HG03565 (cell line): Measurements from ENCODE around the gene COBLL1.
"Not testable (repeated sequence)": the region's sequence is repeated elsewhere in the genome, so short reads cannot be mapped to it uniquely, and the experiment has no call there.

Experiments
- ATAC-seq: cut with Tn5 transposase; IDR thresholded peaks from one replicate; pipeline ENCODE4 v1.9.1; 2021; ENCODE audit warnings: mild to moderate bottlenecking, moderate library complexity; ENCODE audit not compliant: unreplicated experiment

COBLL1 gene

DNA sequence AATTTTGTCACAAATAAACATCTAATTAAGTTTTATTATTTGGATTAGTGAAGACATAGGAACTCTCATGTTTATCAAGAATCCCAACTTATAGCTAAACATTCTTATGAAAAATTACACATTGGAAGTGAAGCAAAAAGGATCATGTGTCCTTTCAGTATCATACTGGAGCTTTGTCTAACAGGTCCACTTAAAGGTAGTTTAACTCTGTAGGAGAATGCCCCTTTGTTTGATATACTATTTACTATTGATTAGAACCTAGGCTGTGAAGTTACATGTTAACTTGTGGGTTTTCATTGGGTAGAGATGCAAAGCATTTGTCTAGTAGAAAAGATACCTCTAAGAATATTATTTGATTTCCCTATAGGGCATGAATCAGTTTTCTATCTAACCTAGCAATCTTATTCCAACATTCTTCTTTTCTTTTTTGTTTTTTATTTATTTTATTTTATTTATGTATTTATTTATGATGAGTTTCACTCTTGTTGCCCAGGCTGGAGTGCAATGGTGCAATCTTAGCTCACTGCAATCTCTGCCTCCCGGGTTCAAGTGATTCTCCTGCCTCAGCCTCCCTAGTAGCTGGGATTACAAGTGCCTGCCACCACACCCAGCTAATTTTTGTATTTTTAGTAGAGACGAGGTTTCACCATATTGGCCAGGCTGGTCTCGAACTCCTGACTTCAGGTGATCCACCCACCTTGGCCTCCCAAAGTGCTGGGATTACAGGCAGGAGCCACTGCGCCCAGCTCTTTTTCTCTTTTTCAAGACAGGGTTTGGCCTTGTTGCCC, 18.5 kb upstream of the COBLL1 start:
- ATAC-seq, result not testable (repeated sequence)

GRCh38 chr2:164859251-164859818, 17.7 kb upstream of the COBLL1 start:
- ATAC-seq, result no peak

GRCh38 chr2:164852086-164852485, 10.5 kb upstream of the COBLL1 start:
- no peak for ATAC-seq

- ATAC-seq, result no peak
Measured at GRCh38 chr2:164850235-164850634, 8.6 kb upstream of the COBLL1 start.

GRCh38 chr2:164849506-164849905, 7.9 kb upstream of the COBLL1 start:
- ATAC-seq, result no peak

DNA sequence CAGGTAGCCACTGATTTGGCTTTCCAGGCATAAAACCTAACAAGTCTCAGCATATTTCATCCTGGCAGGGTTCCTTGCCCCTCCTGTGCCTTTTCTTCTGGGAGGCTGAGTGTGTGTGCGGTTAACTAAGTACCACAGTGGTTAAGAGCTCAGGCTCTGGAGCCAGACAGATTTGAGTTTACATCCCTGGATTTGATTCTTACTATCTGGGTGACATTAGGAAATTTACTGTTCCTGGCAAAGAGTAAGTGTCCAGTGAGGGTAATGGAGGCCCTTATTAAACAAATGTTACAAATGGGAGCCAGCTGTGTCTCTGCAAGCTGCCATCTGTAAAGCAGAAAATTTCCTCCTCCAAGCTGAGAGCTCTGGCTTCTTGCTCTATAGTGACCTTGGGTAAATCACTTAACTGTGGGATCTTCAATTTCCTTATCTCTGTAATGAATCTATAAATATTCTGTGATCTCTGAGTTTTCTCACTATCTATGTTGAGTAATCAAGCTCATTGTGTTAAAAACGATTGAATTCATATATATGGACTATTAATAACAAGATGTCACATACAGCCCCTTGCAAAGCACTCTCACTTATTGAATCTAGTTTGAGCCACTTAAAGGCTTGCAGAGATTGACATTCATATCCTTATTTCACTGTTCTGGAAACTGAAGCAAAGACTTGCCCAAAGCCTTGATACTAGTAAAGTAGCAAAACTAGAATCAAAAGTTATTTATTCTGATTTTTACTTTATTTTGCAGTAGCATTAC, 6.5 kb upstream of the COBLL1 start:
- no peak for ATAC-seq

DNA sequence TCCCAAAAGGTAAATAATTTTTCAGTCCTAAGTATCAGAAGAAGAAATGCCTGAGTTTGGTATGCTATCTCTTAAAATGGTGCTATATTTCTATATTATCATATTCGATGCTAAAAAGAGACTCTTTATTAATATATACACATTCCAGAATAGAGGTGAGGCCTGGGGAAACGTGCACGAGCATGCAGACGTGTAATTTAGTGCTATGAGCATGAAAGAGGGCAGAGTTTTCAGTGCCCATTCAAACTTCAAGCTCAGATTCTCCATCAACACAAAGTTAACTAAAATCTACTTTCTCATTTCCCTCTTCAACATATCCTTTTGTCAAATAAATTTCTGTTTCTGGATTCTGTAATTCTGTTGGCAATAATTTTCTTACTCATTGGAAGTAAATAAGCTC, 5.7 kb upstream of the COBLL1 start:
- no peak for ATAC-seq

GRCh38 chr2:164846276-164846675, 4.7 kb upstream of the COBLL1 start:
- ATAC-seq, result no peak

- ATAC-seq, result no peak
Measured at GRCh38 chr2:164843346-164843911, 1.8 kb upstream of the COBLL1 start.

DNA sequence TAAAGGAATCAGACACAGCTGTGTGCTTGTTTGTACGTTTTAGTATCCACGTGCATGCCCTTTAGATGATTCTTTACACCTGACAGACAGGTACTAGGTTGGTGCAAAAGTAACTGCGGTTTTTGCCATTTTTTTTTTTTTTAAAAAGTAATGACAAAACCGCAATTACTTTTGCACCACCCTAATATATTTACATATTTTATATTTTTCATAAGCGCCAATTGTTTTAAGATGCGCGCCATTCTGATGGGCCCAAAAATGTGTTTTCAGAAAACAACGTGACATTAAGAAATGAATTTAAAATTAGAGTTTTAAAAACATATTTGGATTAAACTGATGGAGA, 972 bp upstream of the COBLL1 start:
- no peak for ATAC-seq

DNA sequence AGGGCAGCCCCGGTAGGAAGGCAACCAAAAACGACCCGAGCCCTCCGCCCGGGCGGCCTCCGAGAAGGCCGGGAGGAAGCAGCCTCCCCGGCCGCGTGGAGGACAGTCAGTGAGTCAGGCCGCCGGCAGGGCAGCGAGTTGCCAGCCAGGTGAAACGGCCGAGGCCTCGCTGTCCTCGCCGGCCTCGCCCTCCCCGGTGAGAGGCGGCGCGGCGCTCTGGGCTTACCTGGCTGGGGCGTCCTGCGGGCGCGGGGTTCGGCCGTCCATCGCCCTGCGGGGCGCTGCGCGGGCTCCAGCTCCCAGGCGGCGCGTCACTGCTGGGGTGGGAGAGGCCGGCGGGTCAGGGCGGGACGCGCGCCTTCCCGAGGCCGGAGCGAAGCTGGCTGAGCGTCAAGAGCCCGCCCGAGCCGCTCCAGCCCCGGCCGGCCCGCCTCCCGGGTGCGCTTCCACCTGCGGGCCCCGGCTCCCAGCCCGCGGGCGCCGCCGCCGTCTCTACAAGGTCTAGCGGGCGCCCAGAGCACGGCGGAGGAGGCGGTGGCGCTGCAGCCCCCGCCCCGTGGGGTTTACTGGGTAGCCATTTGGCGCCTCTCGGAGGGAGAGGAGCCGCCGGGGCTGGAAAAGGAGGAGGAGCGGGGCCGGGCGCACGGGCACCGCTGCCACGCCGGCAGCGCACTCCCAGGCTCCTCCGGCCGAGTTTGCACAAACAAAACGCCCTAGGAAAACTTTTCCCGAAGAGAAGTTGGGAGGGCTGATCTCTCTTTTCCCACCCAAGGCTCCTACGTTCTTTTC, 499 bp downstream of the COBLL1 start:
- ATAC-seq, result peak; percentile 43

DNA sequence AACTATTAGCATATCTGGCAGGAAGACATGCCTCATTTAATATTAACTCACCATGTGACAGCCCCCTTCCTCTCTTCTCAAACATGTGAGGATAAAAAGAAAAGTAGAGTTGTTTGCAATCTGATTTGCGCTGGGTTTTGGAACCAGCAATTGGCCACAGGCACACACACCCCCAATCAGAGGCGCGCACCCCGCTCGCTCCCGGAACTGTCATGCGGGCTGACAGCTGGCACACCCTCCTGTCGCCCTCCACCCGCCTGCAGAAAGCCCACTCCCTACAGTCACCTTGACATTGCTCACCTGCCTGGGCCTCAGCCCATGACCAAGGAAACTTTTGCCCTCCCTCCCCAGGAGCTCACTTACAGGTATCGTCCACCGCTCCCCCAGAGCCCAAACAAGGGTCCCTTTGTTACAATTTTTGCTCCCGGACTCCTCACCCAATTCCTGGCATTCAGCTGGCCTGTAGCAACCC, 1.1 kb downstream of the COBLL1 start:
- no peak for ATAC-seq

- no peak for ATAC-seq
Measured at GRCh38 chr2:164839914-164840457, 1.6 kb downstream of the COBLL1 start.

GRCh38 chr2:164837807-164838206, 3.8 kb downstream of the COBLL1 start:
- no peak for ATAC-seq

DNA sequence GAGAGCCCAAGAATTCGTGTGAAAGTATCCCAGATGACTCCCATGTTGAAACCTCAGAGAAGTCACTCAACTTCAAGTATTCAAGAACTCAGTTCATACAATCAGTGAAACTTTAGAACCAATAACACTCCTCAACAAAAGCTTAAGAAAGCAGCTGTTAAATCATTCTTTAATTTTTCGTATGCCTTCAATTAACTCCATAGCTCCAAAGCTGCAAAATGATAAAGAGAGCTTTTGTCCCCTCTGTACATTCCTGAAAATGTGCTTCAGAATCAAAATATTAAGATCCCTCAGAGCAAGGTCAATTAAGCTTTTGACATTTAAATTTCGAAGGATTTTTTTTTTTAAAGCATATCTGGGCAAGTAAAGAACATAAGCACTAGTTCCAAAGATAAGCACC, 4.7 kb downstream of the COBLL1 start:
- no peak for ATAC-seq

GRCh38 chr2:164835302-164835701, 6.3 kb downstream of the COBLL1 start:
- no peak for ATAC-seq

- ATAC-seq, result no peak
Measured at GRCh38 chr2:164831887-164832286, 9.7 kb downstream of the COBLL1 start.

DNA sequence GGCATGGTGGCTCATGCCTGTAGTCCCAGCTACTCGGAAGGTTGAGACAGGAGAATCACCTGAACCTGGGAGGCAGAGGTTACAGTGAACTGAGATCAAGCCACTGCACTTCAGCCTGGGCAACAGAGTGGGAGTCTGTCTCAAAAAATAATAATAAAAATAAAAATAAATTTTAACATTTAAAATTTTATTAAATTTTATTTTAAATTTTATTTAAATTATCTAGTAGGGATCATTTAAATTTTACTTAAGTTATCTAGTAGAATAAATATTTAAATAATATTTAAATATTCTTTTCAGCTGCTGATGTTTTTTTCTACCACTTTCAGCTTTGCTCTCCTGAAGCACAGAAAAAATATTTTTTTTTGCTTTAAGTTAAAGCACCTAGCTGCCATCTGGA, 10.4 kb downstream of the COBLL1 start:
- ATAC-seq, result no peak

DNA sequence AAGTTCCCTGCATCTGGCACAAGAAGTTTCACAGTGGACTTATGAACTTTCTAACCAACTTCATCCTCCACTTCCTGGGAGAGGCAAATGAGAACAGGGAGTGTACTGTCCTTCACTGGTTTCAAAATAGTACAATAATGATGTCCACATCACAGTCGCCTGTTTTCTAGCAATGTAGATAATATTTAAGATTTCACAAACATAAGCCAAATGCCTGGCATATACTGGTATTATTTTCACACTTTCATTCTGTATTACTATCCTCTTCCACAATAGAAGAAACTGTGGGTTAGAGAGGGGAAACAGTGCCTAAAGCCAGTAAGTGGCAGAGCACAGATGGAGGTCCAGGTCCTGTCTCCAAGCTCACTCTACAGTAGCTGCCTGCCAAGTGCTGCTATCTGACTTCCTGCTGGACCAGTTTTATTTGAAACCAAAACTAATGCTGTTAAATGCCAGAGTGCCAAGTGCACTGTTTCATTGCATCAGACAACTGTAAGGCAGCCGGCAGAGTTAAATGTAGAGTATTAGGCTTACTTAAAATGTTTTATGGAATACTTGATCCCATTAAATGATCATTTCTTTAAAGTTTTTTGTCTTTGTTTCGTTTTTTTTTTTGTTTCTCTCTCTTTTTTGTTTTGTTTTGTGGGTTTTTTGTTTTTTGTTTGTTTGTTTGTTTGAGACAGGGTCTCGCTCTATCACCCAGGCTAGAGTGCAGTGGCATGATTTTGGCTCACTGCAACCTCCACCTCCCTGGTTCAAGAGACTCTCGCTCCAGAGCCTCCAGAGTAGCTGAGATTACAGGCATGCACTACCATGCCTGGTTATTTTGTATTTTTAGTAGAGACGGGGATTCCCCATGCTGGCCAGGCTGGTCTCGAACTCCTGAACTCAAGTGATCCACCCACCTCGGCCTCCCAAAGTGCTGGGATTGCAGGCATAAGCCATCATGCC, 15.1 kb downstream of the COBLL1 start:
- no peak for ATAC-seq
